ENCODE results near the gene PEBP1.

DNA sequence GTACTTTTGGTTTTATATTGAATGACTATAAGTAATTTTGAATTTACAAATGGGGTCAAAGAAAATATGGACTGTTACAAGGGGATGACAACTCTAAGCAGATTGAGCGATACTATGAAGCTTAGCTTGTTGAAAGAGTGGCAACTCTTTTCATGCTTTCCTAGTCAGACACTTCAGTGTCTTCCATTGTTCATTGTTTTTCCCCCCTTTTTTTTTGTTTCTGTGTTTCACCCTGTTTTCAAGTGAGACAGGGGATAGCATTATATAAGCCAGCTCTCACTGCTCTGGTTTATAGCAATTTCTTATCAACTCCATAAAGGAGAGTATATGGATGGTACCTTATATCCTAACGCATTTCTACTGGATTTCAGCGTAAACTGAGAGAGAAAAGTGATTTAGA is 24.6 kb downstream of the PEBP1 start:
- TF ChIP-seq, protein P1, sequence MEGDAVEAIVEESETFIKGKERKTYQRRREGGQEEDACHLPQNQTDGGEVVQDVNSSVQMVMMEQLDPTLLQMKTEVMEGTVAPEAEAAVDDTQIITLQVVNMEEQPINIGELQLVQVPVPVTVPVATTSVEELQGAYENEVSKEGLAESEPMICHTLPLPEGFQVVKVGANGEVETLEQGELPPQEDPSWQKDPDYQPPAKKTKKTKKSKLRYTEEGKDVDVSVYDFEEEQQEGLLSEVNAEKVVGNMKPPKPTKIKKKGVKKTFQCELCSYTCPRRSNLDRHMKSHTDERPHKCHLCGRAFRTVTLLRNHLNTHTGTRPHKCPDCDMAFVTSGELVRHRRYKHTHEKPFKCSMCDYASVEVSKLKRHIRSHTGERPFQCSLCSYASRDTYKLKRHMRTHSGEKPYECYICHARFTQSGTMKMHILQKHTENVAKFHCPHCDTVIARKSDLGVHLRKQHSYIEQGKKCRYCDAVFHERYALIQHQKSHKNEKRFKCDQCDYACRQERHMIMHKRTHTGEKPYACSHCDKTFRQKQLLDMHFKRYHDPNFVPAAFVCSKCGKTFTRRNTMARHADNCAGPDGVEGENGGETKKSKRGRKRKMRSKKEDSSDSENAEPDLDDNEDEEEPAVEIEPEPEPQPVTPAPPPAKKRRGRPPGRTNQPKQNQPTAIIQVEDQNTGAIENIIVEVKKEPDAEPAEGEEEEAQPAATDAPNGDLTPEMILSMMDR (IDR thresholded peaks at IDR 0.05): no peak
- TF ChIP-seq ZFX (IDR thresholded peaks at IDR 0.05; ENCODE audit: borderline replicate concordance): no peak
